RWPE2 (cell line): ENCODE data around the gene TEPSIN.

Experiments
- ATAC-seq: fragments of 200-7000 bp; cut with Tn5 transposase; 3 replicates; pipeline ENCODE4 v1.9.1; 2021; ENCODE audit warnings: low read depth
- DNase-seq: peaks from one replicate; pipeline ENCODE4 v3.0.0-alpha.2; 2020; ENCODE audit warnings: low spot score
- H3K27ac ChIP-seq: fragments of 450-650 bp; 2 replicates; pipeline ENCODE4 v1.5.1; 2017; ENCODE audit warnings: mild to moderate bottlenecking; ENCODE audit not compliant: poor library complexity, severe bottlenecking
- H3K27me3 ChIP-seq: fragments of 250-450 bp; sonication (Bioruptor Pico); 2 replicates; pipeline ENCODE4 v1.5.1; 2021; ENCODE audit warnings: mild to moderate bottlenecking, moderate library complexity; ENCODE audit not compliant: insufficient read depth, poor library complexity, severe bottlenecking
- H3K36me3 ChIP-seq: fragments of 250-450 bp; sonication (Bioruptor Pico); 2 replicates; pipeline ENCODE4 v1.5.1; 2020; ENCODE audit warnings: low read depth, mild to moderate bottlenecking, moderate library complexity
- H3K4me1 ChIP-seq: fragments of 250-450 bp; sonication (Bioruptor Pico); 2 replicates; pipeline ENCODE4 v1.5.1; 2021; ENCODE audit warnings: mild to moderate bottlenecking, moderate library complexity; ENCODE audit not compliant: insufficient read depth, poor library complexity, severe bottlenecking
- H3K4me3 ChIP-seq: fragments of 250-450 bp; sonication (Bioruptor Pico); 2 replicates; pipeline ENCODE4 v1.5.1; 2021; ENCODE audit warnings: mild to moderate bottlenecking, moderate library complexity; ENCODE audit not compliant: severe bottlenecking
- H3K9me3 ChIP-seq: fragments of 250-450 bp; sonication (Bioruptor Pico); 2 replicates; pipeline ENCODE4 v1.5.1; 2021; ENCODE audit warnings: mild to moderate bottlenecking, moderate library complexity; ENCODE audit not compliant: severe bottlenecking
- TF ChIP-seq, protein P1 (sequence below): fragments of 450-650 bp; IDR thresholded peaks from one replicate; pipeline ENCODE4 v1.5.1; 2017; ENCODE audit warnings: mild to moderate bottlenecking, moderate library complexity; ENCODE audit not compliant: poor library complexity, severe bottlenecking

The TEPSIN gene

DNA sequence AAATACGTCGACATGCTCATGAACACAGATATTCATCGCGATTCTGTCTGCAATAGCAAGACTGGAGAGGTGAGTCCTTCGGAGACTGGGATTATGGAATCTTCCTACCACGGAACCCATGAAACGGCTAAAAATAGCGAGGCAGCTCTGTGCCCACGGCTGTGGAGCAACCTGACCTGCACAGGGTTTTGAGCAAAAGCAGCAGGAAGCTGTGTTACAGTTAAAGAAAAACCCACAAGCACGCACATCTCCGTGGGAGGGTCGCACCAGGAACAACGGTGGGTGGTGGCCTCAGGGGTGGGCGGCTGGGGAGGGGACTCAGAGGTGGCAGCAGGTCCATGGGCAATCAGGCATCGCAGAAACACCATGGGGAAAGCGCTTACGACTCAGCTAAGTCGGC is 31.4 kb upstream of the TEPSIN start:
- H3K9me3 ChIP-seq, result no peaks in the 10 kb centered on the region
- H3K27ac ChIP-seq, result no peak overlapping the region
- no peaks in the 10 kb centered on the region for H3K27me3 ChIP-seq
- DNase-seq, result no peak
- no peak overlapping the region for H3K4me3 ChIP-seq
- TF ChIP-seq, protein P1, sequence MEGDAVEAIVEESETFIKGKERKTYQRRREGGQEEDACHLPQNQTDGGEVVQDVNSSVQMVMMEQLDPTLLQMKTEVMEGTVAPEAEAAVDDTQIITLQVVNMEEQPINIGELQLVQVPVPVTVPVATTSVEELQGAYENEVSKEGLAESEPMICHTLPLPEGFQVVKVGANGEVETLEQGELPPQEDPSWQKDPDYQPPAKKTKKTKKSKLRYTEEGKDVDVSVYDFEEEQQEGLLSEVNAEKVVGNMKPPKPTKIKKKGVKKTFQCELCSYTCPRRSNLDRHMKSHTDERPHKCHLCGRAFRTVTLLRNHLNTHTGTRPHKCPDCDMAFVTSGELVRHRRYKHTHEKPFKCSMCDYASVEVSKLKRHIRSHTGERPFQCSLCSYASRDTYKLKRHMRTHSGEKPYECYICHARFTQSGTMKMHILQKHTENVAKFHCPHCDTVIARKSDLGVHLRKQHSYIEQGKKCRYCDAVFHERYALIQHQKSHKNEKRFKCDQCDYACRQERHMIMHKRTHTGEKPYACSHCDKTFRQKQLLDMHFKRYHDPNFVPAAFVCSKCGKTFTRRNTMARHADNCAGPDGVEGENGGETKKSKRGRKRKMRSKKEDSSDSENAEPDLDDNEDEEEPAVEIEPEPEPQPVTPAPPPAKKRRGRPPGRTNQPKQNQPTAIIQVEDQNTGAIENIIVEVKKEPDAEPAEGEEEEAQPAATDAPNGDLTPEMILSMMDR, result no peak
- H3K4me1 ChIP-seq, result no peaks in the 10 kb centered on the region
- H3K36me3 ChIP-seq, result peaks cover 69% of the 10 kb centered on the region
- ATAC-seq, result no peak

DNA sequence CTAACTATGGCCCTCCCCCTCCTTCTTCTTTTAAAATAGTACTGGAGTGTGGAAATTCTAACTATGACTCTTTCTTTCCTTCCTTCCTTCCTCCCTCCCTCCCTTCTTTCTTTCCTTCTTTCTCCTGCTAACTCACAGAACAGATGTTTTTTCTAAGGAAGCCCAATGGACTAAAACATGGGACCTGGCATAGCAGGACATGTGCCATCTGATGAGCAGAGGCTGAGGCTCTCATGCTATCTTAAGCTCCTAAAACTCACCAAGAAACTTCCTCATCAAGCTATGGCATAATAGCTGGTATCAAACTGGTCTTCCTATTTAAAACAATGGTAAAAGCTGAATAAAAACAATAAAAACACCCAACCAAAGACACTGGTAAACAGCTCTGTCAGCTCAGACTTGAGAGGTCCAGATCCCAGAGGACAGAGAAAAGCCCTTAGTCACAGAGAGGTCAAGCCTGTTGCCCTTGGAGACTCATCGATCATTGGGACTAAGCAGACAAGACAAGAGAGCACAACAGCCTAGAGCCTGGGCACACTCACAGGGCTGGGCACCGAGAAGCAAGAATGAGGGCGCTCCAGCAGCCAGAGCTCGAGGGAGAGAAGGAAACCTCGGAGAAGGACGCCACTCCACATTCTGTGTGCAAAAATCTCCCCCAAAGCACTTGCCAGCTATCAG is 28.7 kb upstream of the TEPSIN start:
- TF ChIP-seq, protein P1, result no peak
- ATAC-seq, result no peak
- H3K4me3 ChIP-seq, result no peak overlapping the region
- peaks cover 60% of the 10 kb centered on the region for H3K36me3 ChIP-seq
- H3K27ac ChIP-seq, result no peak overlapping the region
- no peaks in the 10 kb centered on the region for H3K9me3 ChIP-seq
- H3K27me3 ChIP-seq, result no peaks in the 10 kb centered on the region
- no peaks in the 10 kb centered on the region for H3K4me1 ChIP-seq
- no peak for DNase-seq

GRCh38 chr17:81265576-81265975 is 26.7 kb upstream of the TEPSIN start:
- peaks cover 61% of the 10 kb centered on the region for H3K36me3 ChIP-seq
- no peaks in the 10 kb centered on the region for H3K27me3 ChIP-seq
- TF ChIP-seq, protein P1, result no peak
- ATAC-seq (no peak), DNase-seq (no peak)
- no peak overlapping the region for H3K27ac ChIP-seq
- H3K4me1 ChIP-seq, result no peaks in the 10 kb centered on the region
- H3K4me3 ChIP-seq, result no peak overlapping the region
- H3K9me3 ChIP-seq, result no peaks in the 10 kb centered on the region

DNA sequence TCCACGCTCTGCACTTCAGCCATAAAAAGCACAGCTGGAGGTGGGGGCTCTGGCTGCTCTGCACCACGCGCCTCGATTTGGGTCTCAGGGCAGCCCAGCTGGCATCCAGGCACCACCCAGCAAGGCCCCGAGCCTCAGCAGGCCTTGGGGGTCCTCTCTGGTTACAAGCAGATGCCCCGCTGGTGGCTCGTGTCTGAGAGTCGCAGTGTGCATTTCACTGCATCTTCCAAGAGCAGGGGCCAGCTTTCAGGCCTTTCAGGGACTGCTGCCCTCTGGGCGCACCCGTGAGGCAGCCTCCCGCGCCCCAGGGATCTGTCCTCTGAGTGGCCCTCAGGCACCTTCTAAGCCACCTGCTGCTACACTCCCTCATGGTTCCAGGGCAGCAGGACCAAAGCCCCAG is 25.8 kb upstream of the TEPSIN start:
- Histone ChIP-seq H3K9me3 (no peaks in the 10 kb centered on the region), H3K27me3 (no peaks in the 10 kb centered on the region), H3K36me3 (peaks cover 54% of the 10 kb centered on the region), H3K4me3 (no peak overlapping the region), H3K27ac (no peak overlapping the region), H3K4me1 (no peaks in the 10 kb centered on the region)
- TF ChIP-seq, protein P1, result no peak
- DNase-seq (no peak), ATAC-seq (no peak)

DNA sequence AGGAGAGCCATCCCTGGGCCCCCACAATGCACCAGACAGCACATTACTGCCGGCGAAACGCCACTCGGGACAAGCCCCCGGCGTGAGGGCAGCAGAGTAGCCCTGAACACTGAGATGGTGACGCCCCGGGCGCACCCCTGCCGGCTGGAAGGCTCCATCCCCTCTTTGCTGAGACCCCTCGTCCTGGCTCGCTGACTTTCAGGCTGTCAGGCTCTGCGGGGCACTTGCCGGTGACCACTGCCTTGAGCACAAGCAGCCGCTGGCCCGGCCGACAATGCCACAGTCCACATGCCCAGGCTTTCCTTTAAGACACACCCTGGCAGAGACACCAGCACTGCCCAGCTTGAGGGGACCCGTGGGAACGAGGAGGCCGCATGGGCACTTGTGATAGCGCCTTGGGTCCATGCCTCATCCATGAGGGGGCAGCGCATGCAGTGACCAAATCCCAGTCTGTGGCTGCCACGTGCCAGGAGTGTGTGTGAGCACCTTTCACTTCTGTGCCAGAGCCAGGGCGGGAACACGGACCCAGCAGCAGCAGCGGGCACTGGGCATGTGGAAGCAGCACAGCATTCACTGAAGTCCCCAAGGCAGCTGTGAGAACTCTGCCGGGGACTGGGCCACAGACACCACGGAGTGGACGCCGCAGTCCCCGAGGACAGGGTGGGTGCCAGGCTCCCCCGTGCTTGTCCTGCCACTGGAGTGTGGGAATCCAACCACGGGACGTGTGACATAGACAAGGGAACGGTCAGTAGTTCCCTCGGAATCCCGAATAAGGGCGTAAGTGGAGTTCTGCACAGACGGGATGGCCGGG is 24.7 kb upstream of the TEPSIN start:
- H3K4me1 ChIP-seq, result no peaks in the 10 kb centered on the region
- H3K27ac ChIP-seq, result no peak overlapping the region
- no peaks in the 10 kb centered on the region for H3K27me3 ChIP-seq
- H3K4me3 ChIP-seq, result no peak overlapping the region
- H3K9me3 ChIP-seq, result no peaks in the 10 kb centered on the region
- H3K36me3 ChIP-seq, result peaks cover 49% of the 10 kb centered on the region
- TF ChIP-seq, protein P1, result no peak
- ATAC-seq, result no peak
- no peak for DNase-seq
